ENCODE measurements around the gene CDC42BPA.

The CDC42BPA gene

GRCh38 chr1:227197064-227197463 lies 121.2 kb downstream of the CDC42BPA start:
- H3K4me3 ChIP-seq (ENCODE audit: low read length): no peak overlapping the region
- H3K27me3 ChIP-seq (ENCODE audit: control insufficient read depth, insufficient read depth, low read length): no peaks in the 10 kb centered on the region
- H3K9ac ChIP-seq (ENCODE audit: low read length): no peak overlapping the region
- H3K36me3 ChIP-seq (ENCODE audit: control insufficient read depth, insufficient read depth, low read length): no peaks in the 10 kb centered on the region
- no peaks in the 10 kb centered on the region for H3K4me1 ChIP-seq (ENCODE audit: control insufficient read depth, insufficient read depth, low read length)
- no peaks in the 10 kb centered on the region for H3K9me3 ChIP-seq (ENCODE audit: control insufficient read depth, low read length)

- no peaks in the 10 kb centered on the region for H3K27me3 ChIP-seq (ENCODE audit: control insufficient read depth, insufficient read depth, low read length)
- H3K9ac ChIP-seq (ENCODE audit: low read length): no peak overlapping the region
- no peaks in the 10 kb centered on the region for H3K4me1 ChIP-seq (ENCODE audit: control insufficient read depth, insufficient read depth, low read length)
- no peaks in the 10 kb centered on the region for H3K9me3 ChIP-seq (ENCODE audit: control insufficient read depth, low read length)
- no peaks in the 10 kb centered on the region for H3K36me3 ChIP-seq (ENCODE audit: control insufficient read depth, insufficient read depth, low read length)
- H3K4me3 ChIP-seq (ENCODE audit: low read length): no peak overlapping the region
These were observed 126.1 kb downstream of the CDC42BPA start for GRCh38 chr1:227192163-227192562.

- H3K4me3 ChIP-seq (ENCODE audit: low read length): no peak overlapping the region
- H3K4me1 ChIP-seq (ENCODE audit: control insufficient read depth, insufficient read depth, low read length): no peaks in the 10 kb centered on the region
- H3K9me3 ChIP-seq (ENCODE audit: control insufficient read depth, low read length): no peaks in the 10 kb centered on the region
- H3K27me3 ChIP-seq (ENCODE audit: control insufficient read depth, insufficient read depth, low read length): no peaks in the 10 kb centered on the region
- no peak overlapping the region for H3K9ac ChIP-seq (ENCODE audit: low read length)
- no peaks in the 10 kb centered on the region for H3K36me3 ChIP-seq (ENCODE audit: control insufficient read depth, insufficient read depth, low read length)
These were observed 126.7 kb downstream of the CDC42BPA start for GRCh38 chr1:227191607-227192006.

DNA sequence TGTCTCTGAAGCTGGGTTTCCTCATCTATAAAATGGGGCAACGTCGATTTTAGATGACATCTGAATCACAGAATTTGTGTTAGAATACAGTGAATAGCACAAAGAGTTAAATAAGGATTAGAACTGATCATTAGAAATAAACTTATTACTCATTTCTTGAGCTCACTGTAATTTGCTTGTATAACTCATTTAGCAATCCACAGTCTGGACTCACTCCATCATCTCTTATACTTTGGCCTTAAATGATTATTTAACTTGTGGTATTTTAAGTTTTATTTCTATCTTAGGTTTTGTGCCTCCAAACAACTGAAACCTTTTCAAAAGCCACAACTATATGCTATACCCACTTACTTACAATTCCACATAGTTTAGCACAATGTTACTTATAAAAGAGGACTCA lies 128.0 kb downstream of the CDC42BPA start:
- H3K27me3 ChIP-seq (ENCODE audit: control insufficient read depth, insufficient read depth, low read length): no peaks in the 10 kb centered on the region
- H3K9me3 ChIP-seq (ENCODE audit: control insufficient read depth, low read length): no peaks in the 10 kb centered on the region
- H3K4me1 ChIP-seq (ENCODE audit: control insufficient read depth, insufficient read depth, low read length): no peaks in the 10 kb centered on the region
- H3K9ac ChIP-seq (ENCODE audit: low read length): no peak overlapping the region
- no peak overlapping the region for H3K4me3 ChIP-seq (ENCODE audit: low read length)
- no peaks in the 10 kb centered on the region for H3K36me3 ChIP-seq (ENCODE audit: control insufficient read depth, insufficient read depth, low read length)

DNA sequence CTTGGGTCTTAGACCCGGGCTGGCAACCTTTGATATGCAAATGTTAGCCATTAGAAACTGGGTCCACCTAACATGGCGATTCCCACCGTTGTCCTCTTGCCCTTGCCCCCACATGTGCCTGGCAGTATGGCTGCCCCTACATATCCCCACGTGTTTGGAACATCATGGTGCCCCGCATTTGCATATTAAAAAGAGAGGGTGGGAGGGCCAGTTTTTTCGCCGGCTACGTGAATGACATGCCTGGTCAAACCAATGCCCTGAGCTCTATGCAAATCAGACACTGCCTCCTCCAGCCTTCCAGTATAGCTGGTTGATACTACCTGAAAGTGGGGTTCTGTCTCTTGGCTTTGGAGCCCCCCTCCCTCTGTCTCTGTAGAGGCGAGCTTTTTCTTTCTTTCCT lies 133.0 kb downstream of the CDC42BPA start:
- Histone ChIP-seq H3K36me3 (ENCODE audit: control insufficient read depth, insufficient read depth, low read length) (no peaks in the 10 kb centered on the region), H3K9ac (ENCODE audit: low read length) (no peak overlapping the region), H3K4me3 (ENCODE audit: low read length) (no peak overlapping the region), H3K27me3 (ENCODE audit: control insufficient read depth, insufficient read depth, low read length) (no peaks in the 10 kb centered on the region), H3K9me3 (ENCODE audit: control insufficient read depth, low read length) (no peaks in the 10 kb centered on the region), H3K4me1 (ENCODE audit: control insufficient read depth, insufficient read depth, low read length) (no peaks in the 10 kb centered on the region)

DNA sequence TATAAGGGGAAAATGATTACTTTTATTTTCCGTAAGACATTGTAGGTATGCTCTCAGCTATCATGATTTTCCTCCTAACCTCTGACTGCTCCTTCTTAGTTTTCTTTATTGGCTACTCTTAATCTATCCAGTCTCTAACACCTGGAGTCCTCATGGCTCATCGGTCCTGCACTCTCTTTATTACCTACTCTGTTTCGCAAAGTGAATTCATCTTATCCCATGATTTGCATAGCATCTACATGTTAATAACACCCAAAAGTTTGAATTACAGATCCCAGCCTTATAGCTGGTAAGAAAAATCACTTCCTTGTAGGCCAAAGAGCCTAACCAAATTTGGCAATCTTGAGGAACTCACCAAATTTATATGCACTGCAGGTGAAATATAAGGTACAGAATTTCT lies 136.3 kb downstream of the CDC42BPA start:
- Histone ChIP-seq H3K36me3 (ENCODE audit: control insufficient read depth, insufficient read depth, low read length) (no peaks in the 10 kb centered on the region), H3K9me3 (ENCODE audit: control insufficient read depth, low read length) (no peaks in the 10 kb centered on the region), H3K4me3 (ENCODE audit: low read length) (no peak overlapping the region), H3K4me1 (ENCODE audit: control insufficient read depth, insufficient read depth, low read length) (no peaks in the 10 kb centered on the region), H3K27me3 (ENCODE audit: control insufficient read depth, insufficient read depth, low read length) (no peaks in the 10 kb centered on the region), H3K9ac (ENCODE audit: low read length) (no peak overlapping the region)

DNA sequence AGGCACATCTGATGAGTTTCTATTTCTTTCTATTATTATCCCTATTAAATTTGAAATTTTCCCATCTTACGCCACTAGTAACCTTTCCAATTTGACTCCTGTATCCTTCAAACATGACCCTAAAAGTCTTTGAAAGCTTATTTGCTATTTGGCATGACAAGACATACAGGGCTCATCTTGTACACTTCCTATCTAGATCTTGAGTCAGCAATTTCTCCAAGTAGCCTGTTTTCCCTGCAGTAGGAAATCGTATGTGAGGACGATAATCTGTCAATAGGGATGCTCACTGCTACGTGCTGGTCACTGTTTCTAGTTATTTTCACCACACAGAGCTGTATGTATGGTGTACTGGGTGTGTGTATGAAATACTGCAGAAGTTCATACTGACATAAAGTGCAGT lies 142.7 kb downstream of the CDC42BPA start:
- Histone ChIP-seq H3K27me3 (ENCODE audit: control insufficient read depth, insufficient read depth, low read length) (no peaks in the 10 kb centered on the region), H3K9ac (ENCODE audit: low read length) (no peak overlapping the region), H3K36me3 (ENCODE audit: control insufficient read depth, insufficient read depth, low read length) (no peaks in the 10 kb centered on the region), H3K9me3 (ENCODE audit: control insufficient read depth, low read length) (no peaks in the 10 kb centered on the region), H3K4me1 (ENCODE audit: control insufficient read depth, insufficient read depth, low read length) (no peaks in the 10 kb centered on the region), H3K4me3 (ENCODE audit: low read length) (no peak overlapping the region)

- no peak overlapping the region for H3K4me3 ChIP-seq (ENCODE audit: low read length)
- no peaks in the 10 kb centered on the region for H3K27me3 ChIP-seq (ENCODE audit: control insufficient read depth, insufficient read depth, low read length)
- no peaks in the 10 kb centered on the region for H3K9me3 ChIP-seq (ENCODE audit: control insufficient read depth, low read length)
- no peaks in the 10 kb centered on the region for H3K4me1 ChIP-seq (ENCODE audit: control insufficient read depth, insufficient read depth, low read length)
- no peaks in the 10 kb centered on the region for H3K36me3 ChIP-seq (ENCODE audit: control insufficient read depth, insufficient read depth, low read length)
- no peak overlapping the region for H3K9ac ChIP-seq (ENCODE audit: low read length)
These were observed 144.1 kb downstream of the CDC42BPA start for GRCh38 chr1:227174164-227174563.

DNA sequence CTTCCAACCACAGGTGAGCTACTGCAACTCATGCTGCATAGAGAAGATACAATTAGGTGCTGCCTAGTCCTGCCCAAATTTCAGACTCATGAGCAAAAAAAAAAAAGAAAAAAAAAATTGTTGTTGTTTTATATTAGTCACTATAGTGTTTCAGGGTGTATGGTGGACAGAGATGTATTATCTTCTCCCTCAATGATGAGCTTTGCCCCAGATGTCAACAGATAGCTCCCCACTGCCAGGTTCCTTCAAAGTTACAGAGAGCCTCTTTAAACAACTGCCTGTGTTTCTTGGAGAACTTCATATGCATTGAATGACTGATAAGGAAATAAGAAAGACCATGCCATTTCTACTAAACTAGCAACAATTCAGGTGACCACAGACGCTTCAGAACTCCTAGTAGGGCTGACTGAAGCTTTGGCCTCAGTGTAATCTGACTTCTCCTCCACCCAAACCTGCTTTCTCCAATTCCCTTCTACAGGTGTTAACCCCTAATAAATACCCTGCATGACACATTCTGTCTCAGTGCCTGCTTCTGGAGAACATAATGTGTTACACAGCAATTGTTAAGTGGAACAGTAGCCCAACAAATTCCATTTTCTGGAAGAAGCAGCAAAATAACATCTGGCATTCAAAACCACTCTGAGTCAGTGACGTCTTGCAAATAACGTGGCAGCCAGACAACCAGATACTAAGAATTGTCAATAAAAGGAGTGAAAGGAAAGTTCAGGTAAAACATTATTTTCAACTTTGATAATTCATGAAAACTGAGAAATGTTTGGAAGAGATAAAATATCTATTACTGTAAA lies 147.7 kb downstream of the CDC42BPA start:
- Histone ChIP-seq H3K27me3 (ENCODE audit: control insufficient read depth, insufficient read depth, low read length) (no peaks in the 10 kb centered on the region), H3K4me1 (ENCODE audit: control insufficient read depth, insufficient read depth, low read length) (no peaks in the 10 kb centered on the region), H3K9ac (ENCODE audit: low read length) (no peak overlapping the region), H3K9me3 (ENCODE audit: control insufficient read depth, low read length) (no peaks in the 10 kb centered on the region), H3K36me3 (ENCODE audit: control insufficient read depth, insufficient read depth, low read length) (no peaks in the 10 kb centered on the region), H3K4me3 (ENCODE audit: low read length) (no peak overlapping the region)

GRCh38 chr1:227169343-227169742 lies 148.9 kb downstream of the CDC42BPA start:
- Histone ChIP-seq H3K4me1 (ENCODE audit: control insufficient read depth, insufficient read depth, low read length) (no peaks in the 10 kb centered on the region), H3K27me3 (ENCODE audit: control insufficient read depth, insufficient read depth, low read length) (no peaks in the 10 kb centered on the region), H3K4me3 (ENCODE audit: low read length) (no peak overlapping the region), H3K36me3 (ENCODE audit: control insufficient read depth, insufficient read depth, low read length) (no peaks in the 10 kb centered on the region), H3K9me3 (ENCODE audit: control insufficient read depth, low read length) (no peaks in the 10 kb centered on the region), H3K9ac (ENCODE audit: low read length) (no peak overlapping the region)

- H3K36me3 ChIP-seq (ENCODE audit: control insufficient read depth, insufficient read depth, low read length): no peaks in the 10 kb centered on the region
- no peak overlapping the region for H3K9ac ChIP-seq (ENCODE audit: low read length)
- no peak overlapping the region for H3K4me3 ChIP-seq (ENCODE audit: low read length)
- no peaks in the 10 kb centered on the region for H3K9me3 ChIP-seq (ENCODE audit: control insufficient read depth, low read length)
- H3K27me3 ChIP-seq (ENCODE audit: control insufficient read depth, insufficient read depth, low read length): no peaks in the 10 kb centered on the region
- no peaks in the 10 kb centered on the region for H3K4me1 ChIP-seq (ENCODE audit: control insufficient read depth, insufficient read depth, low read length)
These were observed 150.8 kb downstream of the CDC42BPA start for GRCh38 chr1:227167276-227168101.

DNA sequence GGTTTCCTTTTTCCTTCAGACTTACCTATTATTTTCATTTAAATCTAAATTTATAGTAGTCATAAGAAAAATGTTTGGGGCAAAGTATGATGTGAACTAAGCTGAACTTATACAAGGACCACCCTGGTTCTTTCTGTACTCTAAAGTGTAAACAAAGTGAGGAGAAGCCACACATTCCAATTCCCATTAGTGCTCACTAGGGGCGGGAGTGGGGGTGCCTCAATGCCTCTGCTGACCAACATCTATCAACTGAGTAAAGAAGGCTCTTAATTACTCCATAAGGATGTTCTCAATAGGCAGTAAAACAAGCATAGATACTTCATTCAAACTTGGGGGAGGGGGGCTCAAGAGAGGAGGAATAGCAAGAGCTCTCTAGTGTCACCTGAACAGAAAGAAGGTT lies 151.7 kb downstream of the CDC42BPA start:
- Histone ChIP-seq H3K9me3 (ENCODE audit: control insufficient read depth, low read length) (no peaks in the 10 kb centered on the region), H3K27me3 (ENCODE audit: control insufficient read depth, insufficient read depth, low read length) (no peaks in the 10 kb centered on the region), H3K9ac (ENCODE audit: low read length) (no peak overlapping the region), H3K4me1 (ENCODE audit: control insufficient read depth, insufficient read depth, low read length) (no peaks in the 10 kb centered on the region), H3K4me3 (ENCODE audit: low read length) (no peak overlapping the region), H3K36me3 (ENCODE audit: control insufficient read depth, insufficient read depth, low read length) (no peaks in the 10 kb centered on the region)

Measured in mucosa of stomach (tissue), 1 donor.